B cell (primary cell): ENCODE data around the gene MRPS26. TPM values are rescaled to one million over a fixed set of nuclear protein-coding genes. Genes with fewer than 3 reads are reported as not detected.
A peak's percentile ranks its signal among the peaks of the same experiment; 100 is the strongest.

Source experiments
- ATAC-seq: fragments of 200-7000 bp; cut with Tn5 transposase; one replicate; pipeline ENCODE4 v1.10.0; 2021; ENCODE audit warnings: low read depth, mild to moderate bottlenecking, moderate number of reproducible peaks, moderate library complexity
- CTCF ChIA-PET: fragments of 350-600 bp; sonication (Branson Sonifier 250); formaldehyde crosslinking; loops from one replicate; lab custom pipeline; 2021; ENCODE audit warnings: antibody characterized with exemption, inconsistent platforms; lab: Charles Lee
- POLR2A ChIA-PET: fragments of 350-600 bp; sonication (Branson Sonifier 250); formaldehyde crosslinking; loops from one replicate; lab custom pipeline; 2021; ENCODE audit warnings: antibody characterized with exemption; lab: Charles Lee
- DNase-seq: peaks from one replicate; pipeline ENCODE4 v3.0.0; 2013
- H2AFZ ChIP-seq: 2 replicates; pipeline ENCODE4 v1.6.1; 2012; ENCODE audit warnings: mild to moderate bottlenecking, low read depth, low read length; ENCODE audit not compliant: insufficient read depth, poor library complexity, severe bottlenecking
- H3K27ac ChIP-seq, 2 donors: 1 replicate in 1 of 2; 2 replicates in 1 of 2; pipeline ENCODE4 v1.5.1; 2012 to 2013; ENCODE audit warnings: low read length in 2 of 2, mild to moderate bottlenecking in 2 of 2, moderate library complexity in 1 of 2
- H3K27me3 ChIP-seq, 4 experiments: fragments of 200-600 bp in 1 of 4; sonication (generic) in 1 of 4; replicated peaks in 1 of 4; 1 replicate in 2 of 4; 2 replicates in 2 of 4; pipeline versions ENCODE4 v1.6.1 to v1.7.0; 2013 to 2016; ENCODE audit warnings: low read length in 3 of 4, mild to moderate bottlenecking in 2 of 4, mixed read lengths in 1 of 4, moderate library complexity in 1 of 4; ENCODE audit not compliant: insufficient read depth in 4 of 4, control insufficient read depth in 3 of 4; ENCODE audit errors: control extremely low read depth in 1 of 4
- H3K36me3 ChIP-seq, 2 experiments: replicated peaks in 1 of 2; 1 replicate in 1 of 2; 2 replicates in 1 of 2; pipeline versions ENCODE4 v1.6.1 to v1.7.1; 2013; ENCODE audit warnings: low read length in 1 of 2; ENCODE audit not compliant: insufficient read depth in 2 of 2, control insufficient read depth in 1 of 2; ENCODE audit errors: control extremely low read depth in 1 of 2, extremely low read depth in 1 of 2
- H3K4me1 ChIP-seq, 2 donors: fragments of 200-600 bp in 1 of 2; sonication (generic) in 1 of 2; 1 replicate in 1 of 2; 2 replicates in 1 of 2; pipeline versions ENCODE4 v1.5.1 to v1.6.1; 2013 to 2017; ENCODE audit warnings: low read length in 2 of 2; ENCODE audit not compliant: control insufficient read depth in 2 of 2, insufficient read depth in 2 of 2
- H3K4me2 ChIP-seq: replicated peaks from 2 replicates; pipeline ENCODE3; 2012; ENCODE audit warnings: mild to moderate bottlenecking, low read depth, low read length; ENCODE audit not compliant: poor library complexity, severe bottlenecking
- H3K4me3 ChIP-seq, 5 experiments: fragments of 200-600 bp in 1 of 5; sonication (generic) in 1 of 5; 1 replicate in 3 of 5; 2 replicates in 2 of 5; pipeline versions ENCODE4 v1.5.1 to v1.7.0; 2011 to 2016; ENCODE audit warnings: low read length in 4 of 5, mild to moderate bottlenecking in 4 of 5, low read depth in 2 of 5, control low read depth in 1 of 5, moderate library complexity in 1 of 5; ENCODE audit not compliant: insufficient read depth in 1 of 5; ENCODE audit errors: control extremely low read depth in 1 of 5, extremely low read depth in 1 of 5
- H3K79me2 ChIP-seq: fragments of 200-600 bp; sonication (generic); one replicate; pipeline ENCODE4 v1.6.0; 2016; ENCODE audit warnings: low read length; ENCODE audit not compliant: control insufficient read depth, insufficient read depth
- H3K9ac ChIP-seq: fragments of 200-600 bp; sonication (generic); 2 replicates; pipeline ENCODE4 v1.6.1; 2017; ENCODE audit warnings: mild to moderate bottlenecking, low read length, moderate library complexity
- H3K9me3 ChIP-seq, 3 donors: one replicate each; pipeline versions ENCODE4 v1.6.1 to v1.7.1; 2013; ENCODE audit warnings: low read length in 2 of 3; ENCODE audit not compliant: control insufficient read depth in 2 of 3, insufficient read depth in 1 of 3; ENCODE audit errors: control extremely low read depth in 1 of 3
- H4K20me1 ChIP-seq: 2 replicates; pipeline ENCODE4 v1.6.0; 2012; ENCODE audit warnings: mild to moderate bottlenecking, low read length; ENCODE audit not compliant: insufficient read depth, control insufficient read depth, poor library complexity, severe bottlenecking
- H3K27ac Mint-ChIP-seq: one replicate; pipeline ENCODE4 v1.8.0; 2021; ENCODE audit warnings: mixed read lengths
- H3K27me3 Mint-ChIP-seq: one replicate; pipeline ENCODE4 v1.8.0; 2021; ENCODE audit warnings: mixed read lengths
- H3K4me1 Mint-ChIP-seq: one replicate; pipeline ENCODE4 v1.8.0; 2021; ENCODE audit warnings: mixed read lengths
- H3K4me3 Mint-ChIP-seq: one replicate; pipeline ENCODE4 v1.8.0; 2021; ENCODE audit warnings: mixed read lengths
- H3K9me3 Mint-ChIP-seq: one replicate; pipeline ENCODE4 v1.8.0; 2022; ENCODE audit warnings: mixed read lengths; ENCODE audit not compliant: insufficient read depth
- CTCF ChIP-seq: fragments of 200-600 bp; IDR thresholded peaks from one replicate; pipeline ENCODE4 v1.8.0; 2022; ENCODE audit warnings: antibody characterized with exemption, mild to moderate bottlenecking
- EZH2 ChIP-seq: IDR thresholded peaks from 2 replicates; pipeline ENCODE4 v1.6.1; 2012; ENCODE audit warnings: borderline replicate concordance, low read depth, mild to moderate bottlenecking, moderate library complexity, low read length; ENCODE audit not compliant: insufficient read depth, poor library complexity, severe bottlenecking
- WGBS: methylation state at CpG from one replicate; pipeline ENCODE4 v1.1.5; 2013; ENCODE audit warnings: missing lambda C conversion rate; ENCODE audit not compliant: insufficient coverage; 5-methylcytosine and 5-hydroxymethylcytosine counted together
- intact Hi-C: fragments of 100-400 bp; cut with micrococcal nuclease; formaldehyde crosslinking; loops from one replicate; pipeline ENCODE4 v1.10.0; 2022
- polyA minus RNA-seq: library from RNA; depleted of rRNA, polyadenylated mRNA; stranded (reverse); fragments of >200 nt; gene quantifications from 2 replicates; pipeline ENCODE4 v1.2.3, GENCODE V29; 2012
- polyA plus RNA-seq: library from polyadenylated mRNA; depleted of rRNA; stranded (reverse); fragments of >200 nt; gene quantifications from 2 replicates; pipeline ENCODE4 v1.2.3, GENCODE V29; 2012
- total RNA-seq, 2 donors: library from RNA; stranded (reverse); fragments of 120-200 nt in 1 of 2; gene quantifications; 1 replicate in 1 of 2; 2 replicates in 1 of 2; pipeline versions ENCODE4 v1.2.3 to v1.2.4, GENCODE V29; 2013 to 2022

Gene MRPS26
- total RNA-seq = 33.3 and 35.9 TPM in 2 replicates
- 40.4 TPM for total RNA-seq (2013)
- polyA plus RNA-seq = 27.3 and 37.5 TPM in 2 replicates
- 37.7 and 40.4 TPM in 2 replicates for polyA minus RNA-seq

- ChIA-PET CTCF (interaction anchor here (1.0 kb wide), 1 partner anchor 8 kb away, joined by 3 read pairs; no protein-coding TSS in a partner anchor), POLR2A (interaction anchor here (0.6 to 1.4 kb wide), 6 partner anchors 8 to 397 kb away, joined by 3 to 5 read pairs (median 4); partner anchors contain the start of genes NOP56, PCED1A and VPS16)
- DNase-seq (peak; percentile 89), ATAC-seq (peak; percentile 90)
- Histone ChIP-seq H3K27me3 (no peaks in the 10 kb centered on the region), H3K27ac (peak within 1 kb of the TSS; percentile 63 to 88), H3K9me3 (no peaks in the 10 kb centered on the region), H3K4me3 (peak within 1 kb of the TSS; percentile 3 to 89 (median 82)), H2AFZ (peak within 1 kb of the TSS; percentile 91), H3K9ac (peak within 1 kb of the TSS; percentile 85), H3K79me2 (peaks cover 17% of the 10 kb centered on the region), H4K20me1 (peaks cover 20% of the 10 kb centered on the region), H3K4me2 (peak within 1 kb of the TSS; percentile 93), H3K4me1 (peaks cover 11 to 17% of the 10 kb centered on the region in 2 donors), H3K36me3 (peaks cover 0 to 19% of the 10 kb centered on the region in 2 experiments)
- intact Hi-C loops = loop anchor here (1.0 to 10.0 kb wide), 8 partner anchors 26 to 721 kb away; partner anchors contain the start of genes ADISSP, ATRN, DDRGK1 and LZTS3
- WGBS = under 1% methylated on average over 104 of the region's 104 CpGs
- Mint-ChIP-seq H3K4me1 (peaks cover 15% of the 10 kb centered on the region), H3K9me3 (no peaks in the 10 kb centered on the region), H3K4me3 (peak within 1 kb of the TSS; percentile 95), H3K27me3 (no peaks in the 10 kb centered on the region), H3K27ac (peak within 1 kb of the TSS; percentile 97)
- TF ChIP-seq CTCF = no peak
- no peak for TF ChIP-seq EZH2
Observed at GRCh38 chr20:3045816-3046676, at the start of gene MRPS26. Gene MRPS26 (plus strand): TSS chr20:3046052. CDS start chr20:3046069, 17 bp downstream.

- H3K9me3 ChIP-seq = no peaks in the 10 kb centered on the region
- no peak overlapping the region for H3K27ac ChIP-seq
- no peak overlapping the region for H3K4me3 Mint-ChIP-seq
- ChIA-PET POLR2A (no interaction called here), CTCF (interaction anchor here (0.6 kb wide), 1 partner anchor 312 kb away, joined by 4 read pairs; no protein-coding TSS in a partner anchor)
- no peaks in the 10 kb centered on the region for H3K79me2 ChIP-seq
- no peak overlapping the region for H2AFZ ChIP-seq
- no peaks in the 10 kb centered on the region for H3K9me3 Mint-ChIP-seq
- DNase-seq = no peak
- H3K4me3 ChIP-seq = no peak overlapping the region
- no peaks in the 10 kb centered on the region for H3K27me3 Mint-ChIP-seq
- no peaks in the 10 kb centered on the region for H4K20me1 ChIP-seq
- peaks cover 2 to 27% of the 10 kb centered on the region in 2 experiments for H3K36me3 ChIP-seq
- intact Hi-C loops = no loop called here
- no peak for ATAC-seq
- H3K4me2 ChIP-seq = no peak overlapping the region
- no peaks in the 10 kb centered on the region for H3K4me1 ChIP-seq
- no peak overlapping the region for H3K9ac ChIP-seq
- H3K4me1 Mint-ChIP-seq = no peaks in the 10 kb centered on the region
- no peak overlapping the region for H3K27ac Mint-ChIP-seq
- TF ChIP-seq EZH2 (no peak), CTCF (no peak)
- no peaks in the 10 kb centered on the region for H3K27me3 ChIP-seq
Observed at GRCh38 chr20:2998728-2999127, 47.1 kb upstream of the MRPS26 start.
